CD4-positive, alpha-beta T cell treated with Interleukin-15 for 1 hour (primary cell): ENCODE results near the gene IRF8.
"Not testable (repeated sequence)": the region's sequence is repeated elsewhere in the genome, so short reads cannot be mapped to it uniquely, and the experiment has no call there.

Source experiments
- DNase-seq: peaks from one replicate; pipeline ENCODE4 v3.0.0-alpha.2; 2020

Gene IRF8

GRCh38 chr16:85940214-85940613 lies 41.3 kb downstream of the IRF8 start:
- no peak for DNase-seq

GRCh38 chr16:85941863-85942644 lies 43.1 kb downstream of the IRF8 start:
- no peak for DNase-seq

DNA sequence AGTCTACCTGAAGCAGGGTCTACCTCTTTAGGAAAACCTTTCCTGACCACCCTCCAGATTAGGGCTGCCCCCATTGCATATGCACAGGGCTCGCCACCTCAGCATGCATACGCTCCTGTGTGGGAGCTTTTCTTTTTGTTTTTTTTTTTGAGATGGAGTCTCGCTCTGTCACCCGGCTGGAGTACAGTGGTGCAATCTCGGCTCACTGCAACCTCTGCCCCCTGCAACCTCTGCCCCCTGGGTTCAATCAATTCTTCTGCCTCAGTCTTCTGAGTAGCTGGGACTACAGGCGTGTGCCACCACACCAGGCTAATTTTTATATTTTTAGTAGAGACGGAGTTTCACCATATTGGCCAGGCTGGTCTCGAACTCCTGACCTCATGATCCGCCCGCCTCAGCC lies 43.7 kb downstream of the IRF8 start:
- not testable (repeated sequence) for DNase-seq

DNA sequence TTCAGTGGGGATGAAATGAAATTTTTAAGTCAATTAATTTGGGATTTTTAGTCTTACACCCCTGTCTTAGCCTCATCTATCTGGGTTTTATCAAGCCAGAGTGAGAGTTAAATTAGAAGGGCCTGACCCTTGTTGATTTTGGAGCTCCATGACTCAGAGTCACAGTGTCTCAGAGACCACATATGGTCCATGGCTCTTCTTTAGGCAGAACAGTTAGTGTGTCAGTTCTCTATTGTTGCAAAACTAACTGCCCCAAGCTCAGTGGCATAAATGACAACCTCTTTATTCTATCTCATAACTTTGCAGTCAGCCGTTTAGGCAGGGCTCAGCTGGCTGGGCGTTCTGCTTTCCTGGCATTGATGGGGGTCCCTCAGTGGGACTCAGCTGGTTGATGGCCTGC lies 44.7 kb downstream of the IRF8 start:
- no peak for DNase-seq

DNA sequence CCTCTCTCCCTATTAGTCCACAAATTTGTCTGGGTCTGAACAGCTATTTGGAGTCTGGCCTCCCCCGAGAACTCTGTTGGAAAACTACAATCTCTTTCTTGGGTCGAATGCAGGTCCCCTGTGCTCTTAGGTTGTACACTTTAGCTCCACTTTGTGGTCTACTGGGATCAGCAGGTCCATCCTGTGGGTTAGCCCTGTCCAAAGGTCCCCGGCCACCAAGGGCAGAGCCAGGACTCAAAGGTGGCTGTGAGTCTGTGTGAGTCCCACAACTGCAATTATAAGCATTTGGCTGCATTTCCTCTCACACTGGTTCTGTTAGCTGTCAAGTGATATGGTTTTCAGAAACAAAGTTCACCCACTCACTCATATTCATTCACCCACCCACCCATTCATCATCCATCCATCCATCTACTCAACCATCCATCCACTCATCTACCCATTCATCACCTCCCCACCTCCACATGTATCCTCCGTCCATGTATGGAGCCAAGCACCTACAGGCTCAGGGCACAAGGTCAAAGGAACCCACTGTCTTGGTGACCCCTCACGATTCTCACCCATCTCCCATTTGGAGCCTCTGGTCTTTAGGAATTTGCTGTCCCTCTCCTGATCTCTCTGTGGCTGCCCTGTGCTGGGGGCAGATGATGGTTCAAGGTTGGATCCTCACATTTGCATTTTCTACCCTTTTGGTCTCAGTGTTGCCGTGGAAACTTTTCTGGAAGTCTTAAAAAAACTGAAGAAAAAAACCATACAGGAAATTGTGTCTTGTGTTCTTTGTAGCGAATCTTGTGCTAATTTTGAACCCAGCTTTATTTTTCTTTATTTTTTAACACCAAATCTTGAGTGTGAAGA lies 45.8 kb downstream of the IRF8 start:
- DNase-seq: no peak

DNA sequence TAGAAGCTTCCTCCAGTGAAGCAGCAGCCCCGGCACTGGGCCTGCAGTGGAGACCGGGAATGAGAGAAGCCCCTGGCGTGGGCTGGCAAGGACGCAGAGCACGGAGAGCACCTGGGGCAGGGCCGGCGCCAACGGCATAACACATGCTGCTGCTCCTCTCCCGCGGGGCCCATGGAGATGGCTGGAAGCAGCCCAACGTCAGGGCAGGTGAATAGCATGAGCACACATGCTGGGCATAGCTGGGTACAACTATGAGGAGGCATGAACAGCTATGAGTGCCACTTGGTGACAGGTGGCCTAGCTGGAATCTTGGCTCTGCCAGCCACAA lies 46.4 kb downstream of the IRF8 start:
- no peak for DNase-seq

- DNase-seq: no peak
Measured at GRCh38 chr16:85946541-85947124, 47.7 kb downstream of the IRF8 start.

GRCh38 chr16:85947230-85948137 lies 48.5 kb downstream of the IRF8 start:
- peak; percentile 31 for DNase-seq

DNA sequence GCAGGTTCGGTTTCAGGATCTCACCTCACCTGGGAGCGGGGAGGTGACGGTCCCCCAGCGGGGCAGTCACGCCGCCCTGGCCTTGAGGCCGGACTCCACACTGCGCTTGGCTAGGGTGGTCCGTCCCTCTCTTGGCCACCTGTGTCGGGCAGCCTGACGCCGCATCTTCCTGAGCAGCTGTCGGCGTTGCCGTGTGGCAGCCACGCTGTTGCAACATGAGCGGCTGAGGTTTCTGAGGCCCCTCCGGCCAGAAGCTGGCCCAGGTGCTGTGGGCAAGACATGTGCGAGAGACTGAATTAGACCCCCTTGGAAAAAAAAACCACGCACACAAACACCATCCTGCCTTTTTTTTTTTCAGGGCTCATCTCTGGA lies 49.2 kb downstream of the IRF8 start:
- no peak for DNase-seq

DNA sequence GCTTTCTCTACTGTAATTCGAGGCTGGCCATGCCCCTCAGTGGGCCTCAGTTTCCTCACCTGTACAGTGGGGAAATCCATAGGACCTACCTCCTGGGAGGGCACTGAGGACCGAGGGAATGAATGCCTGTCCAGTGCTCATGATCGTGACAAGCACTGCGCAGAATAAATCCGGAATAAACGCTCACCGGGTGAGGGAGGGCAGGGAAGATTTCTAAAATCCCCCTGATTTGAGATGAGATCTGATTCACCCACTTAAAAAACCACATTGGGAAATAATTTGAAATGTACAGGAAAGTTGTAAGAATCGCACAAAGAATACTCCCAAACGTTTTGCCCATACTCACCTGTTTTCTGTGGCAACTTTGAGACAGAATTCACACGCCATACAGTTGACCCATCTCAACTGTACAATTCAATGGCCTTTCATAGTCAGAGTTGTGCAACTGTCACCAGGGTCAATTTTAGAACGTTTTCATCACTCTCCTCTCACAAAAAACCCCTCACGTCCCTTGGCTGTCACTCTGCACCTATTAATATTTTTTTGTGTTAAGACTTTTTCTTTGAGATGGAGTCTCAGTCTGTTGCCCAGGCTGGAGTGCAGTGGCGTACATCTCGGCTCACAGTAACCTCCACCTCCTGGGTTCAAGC lies 49.8 kb downstream of the IRF8 start:
- DNase-seq: no peak

DNA sequence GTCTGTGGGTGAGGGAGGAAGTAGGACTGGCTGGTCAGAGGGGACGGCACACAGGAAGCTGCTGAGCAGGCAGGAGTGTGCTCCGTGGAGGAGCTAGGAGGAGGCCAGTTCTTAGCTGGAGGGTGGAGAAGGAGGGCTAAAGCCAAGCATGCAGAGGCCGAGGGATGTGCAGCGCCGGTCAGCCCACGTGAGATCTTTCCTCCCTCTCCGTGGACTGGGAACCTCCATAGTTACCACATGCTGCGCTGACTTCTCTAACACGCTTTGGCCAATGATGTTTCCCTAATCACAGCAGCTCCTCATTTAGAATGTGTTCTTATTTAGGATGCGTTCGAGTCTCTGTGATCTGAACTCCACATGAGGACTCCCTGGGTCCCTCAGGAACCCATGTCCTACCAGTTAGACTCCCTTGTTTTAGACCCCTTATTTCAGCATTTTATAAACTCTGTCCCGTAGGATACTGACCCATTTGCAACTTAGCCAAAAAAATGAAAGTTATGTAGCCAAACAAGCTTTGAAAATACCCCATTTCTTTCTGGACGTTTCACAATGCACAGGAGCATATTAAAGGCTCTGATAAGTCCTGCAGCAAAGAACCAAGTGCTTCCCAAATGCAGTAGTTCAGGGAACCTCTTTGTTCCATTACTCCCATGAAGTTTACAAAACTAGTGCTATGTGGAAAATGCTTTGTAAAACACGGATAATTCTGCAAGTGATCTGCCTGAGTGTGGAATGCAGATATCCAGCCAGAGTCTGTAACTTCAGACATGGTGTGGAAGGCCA lies 51.4 kb downstream of the IRF8 start:
- DNase-seq: no peak

GRCh38 chr16:85952197-85952596 lies 53.2 kb downstream of the IRF8 start:
- no peak for DNase-seq

- DNase-seq: no peak
Measured at GRCh38 chr16:85952811-85953210, 53.8 kb downstream of the IRF8 start.

DNA sequence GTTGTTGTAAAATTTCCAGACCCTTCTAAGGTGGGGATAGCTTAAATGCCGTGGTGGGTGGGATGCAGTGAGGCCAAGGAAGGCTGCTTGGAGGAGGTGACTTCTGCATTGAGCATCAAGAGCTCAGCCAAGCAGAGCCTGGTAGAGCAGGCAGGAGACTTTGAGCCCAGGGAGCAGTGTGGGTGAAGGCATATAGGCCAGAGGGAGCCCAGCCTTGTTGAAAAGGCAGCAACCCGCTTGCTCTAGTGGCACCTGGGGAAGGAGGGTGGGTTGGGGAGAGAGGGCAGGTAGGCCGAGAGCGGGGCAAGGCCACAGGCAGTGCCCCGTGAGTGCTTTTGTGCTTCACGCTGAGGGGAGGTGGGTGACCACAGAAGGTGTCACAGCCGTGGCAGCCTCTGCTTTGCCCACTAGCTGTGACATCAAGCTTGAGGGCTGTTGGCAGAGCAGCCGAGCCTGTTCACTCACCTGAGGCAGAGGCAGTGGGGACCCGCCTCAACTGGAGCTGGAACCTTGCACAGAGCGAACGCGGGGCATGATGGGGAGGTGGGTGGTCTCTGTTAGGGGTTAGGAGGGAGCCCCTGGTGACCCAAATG lies 56.1 kb downstream of the IRF8 start:
- no peak for DNase-seq

DNA sequence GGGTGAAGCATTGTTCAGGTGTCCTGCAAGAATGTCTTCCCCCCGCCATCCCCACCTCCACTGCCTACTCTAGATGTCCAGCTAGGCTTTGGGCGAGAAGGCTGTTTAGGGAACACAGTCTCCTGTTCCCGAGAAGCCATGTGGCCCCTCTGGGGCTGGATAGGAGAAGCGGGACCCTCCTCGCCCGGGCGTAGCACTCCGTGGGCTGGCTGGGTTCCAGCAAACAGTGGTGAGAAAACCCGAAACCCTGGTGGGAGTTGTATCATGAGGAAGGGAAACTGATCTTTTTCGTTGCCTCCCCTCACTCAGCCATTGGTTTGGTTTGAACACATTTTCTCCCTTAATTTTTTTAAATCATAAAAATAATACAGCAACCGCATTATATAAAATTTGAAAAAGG lies 56.6 kb downstream of the IRF8 start:
- no peak for DNase-seq

GRCh38 chr16:85956426-85956825 lies 57.5 kb downstream of the IRF8 start:
- no peak for DNase-seq

DNA sequence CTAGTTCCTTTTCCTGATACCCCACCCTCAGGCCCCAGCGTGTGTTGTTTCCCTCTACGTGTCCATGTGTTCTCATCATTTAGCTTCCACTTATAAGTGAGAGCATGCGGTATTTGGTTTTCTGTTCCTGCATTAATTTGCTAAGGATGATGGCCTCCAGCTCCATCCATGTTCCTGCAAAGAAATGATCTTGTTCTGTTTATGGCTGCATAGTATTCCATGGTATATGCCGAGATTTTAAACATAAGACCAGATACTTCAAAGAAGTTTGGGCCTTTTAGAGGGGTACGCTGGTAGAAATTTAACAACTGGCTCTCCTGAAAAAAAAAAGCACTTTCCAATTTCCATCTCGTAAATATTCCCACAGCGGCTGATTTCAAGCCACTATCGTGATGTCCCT lies 59.8 kb downstream of the IRF8 start:
- no peak for DNase-seq

DNA sequence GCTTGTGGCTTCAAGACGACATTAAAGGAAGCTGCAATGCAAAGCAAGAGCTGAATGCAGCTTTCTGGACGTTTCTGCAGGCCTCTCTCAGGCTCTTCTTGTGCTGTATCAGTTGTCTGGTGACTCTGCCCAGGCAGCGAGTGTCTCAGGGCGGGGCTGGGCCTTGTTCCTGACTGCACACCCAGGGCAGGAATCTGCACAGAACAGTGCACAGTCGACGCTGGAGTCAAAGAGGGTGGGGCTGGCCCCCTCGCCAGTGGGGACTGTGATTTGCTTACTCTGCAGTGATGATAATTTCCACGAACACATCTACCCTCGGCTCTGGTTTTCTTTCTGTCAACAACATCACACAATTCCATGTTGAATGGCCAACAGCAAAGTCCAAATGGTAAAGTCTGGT lies 60.7 kb downstream of the IRF8 start:
- no peak for DNase-seq

DNA sequence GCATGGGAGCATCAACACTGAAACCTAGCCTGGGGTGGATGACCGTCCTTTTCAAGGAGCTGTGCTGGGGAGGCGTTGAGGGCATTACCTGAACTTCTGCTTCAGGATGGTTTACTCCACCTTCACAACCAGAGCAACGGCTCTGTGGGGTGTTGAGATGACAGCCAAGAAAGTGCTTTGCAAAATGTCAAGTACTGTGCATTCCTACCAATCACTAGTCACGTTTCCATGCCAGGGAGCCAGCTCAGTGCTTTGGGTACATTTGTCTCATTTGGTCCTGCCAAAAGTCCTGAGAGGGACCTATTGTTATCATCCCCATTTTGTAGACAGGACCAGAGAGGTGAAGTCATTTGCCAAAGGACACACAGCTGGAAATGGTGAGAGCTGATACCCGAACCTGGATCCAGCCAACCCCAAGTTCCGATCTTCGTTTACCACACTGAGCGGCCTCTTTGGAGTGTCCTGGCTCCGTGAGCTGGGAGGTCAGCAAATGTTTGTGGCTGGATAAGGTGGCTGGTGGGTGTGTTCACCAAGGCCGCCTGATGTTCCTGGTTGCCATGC lies 61.6 kb downstream of the IRF8 start:
- no peak for DNase-seq

DNA sequence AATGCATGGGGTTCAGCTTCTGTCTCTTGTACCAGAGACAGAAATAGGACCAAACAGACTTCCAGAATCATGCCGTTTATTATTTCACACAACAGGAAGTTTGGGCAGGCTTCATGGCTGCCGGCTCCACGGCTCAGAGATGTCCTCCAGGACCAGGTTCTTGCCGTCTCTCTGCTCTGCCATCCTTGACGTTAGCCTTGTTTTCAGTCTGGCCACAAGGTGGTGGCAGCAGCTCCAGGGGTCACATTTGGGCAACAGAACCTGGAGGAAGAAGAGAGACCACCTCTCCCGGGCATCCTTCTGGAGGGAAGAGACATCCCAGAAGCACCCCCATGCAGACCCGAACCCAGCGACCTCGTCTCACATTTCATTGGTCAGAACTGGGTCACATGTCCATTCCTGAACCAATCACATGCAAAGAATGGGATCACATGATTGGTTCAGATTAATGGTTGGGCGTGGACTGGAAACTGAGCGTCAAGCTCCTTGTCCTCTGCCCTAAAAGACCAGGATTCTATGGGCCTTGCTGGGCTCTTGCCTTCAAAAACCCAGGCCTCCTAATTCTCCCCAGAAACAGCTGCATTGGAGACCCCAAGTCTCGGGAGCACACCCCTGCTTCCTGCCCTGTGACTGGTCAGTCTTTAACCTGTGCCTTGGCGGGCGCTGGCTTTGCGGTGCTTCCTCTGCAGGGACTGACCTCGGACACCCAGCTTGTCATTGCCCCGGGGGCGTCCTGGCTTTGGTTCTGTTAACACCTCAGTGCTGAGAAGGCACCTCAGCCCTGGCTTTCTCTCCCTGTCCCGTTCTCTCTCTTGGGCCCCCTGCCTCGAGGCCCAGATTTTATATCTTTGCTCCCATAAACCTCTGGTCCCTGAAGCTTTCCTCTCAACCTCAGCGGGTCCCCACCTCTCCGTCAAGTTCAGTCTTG lies 63.3 kb downstream of the IRF8 start:
- no peak for DNase-seq
